ENCODE measurements around the gene ANK3. TPM values are rescaled to one million over a fixed set of nuclear protein-coding genes. Genes with fewer than 3 reads are reported as not detected.

Gene ANK3
- polyA plus RNA-seq, 1 experiment, result 0.13 TPM

GRCh38 chr10:60253484-60253883 lies 136.2 kb downstream of the ANK3 start:
- TF ChIP-seq CTCF (IDR thresholded peaks at IDR 0.05; ENCODE audit: insufficient read depth, low read depth, low read length), result no peak
- no peak overlapping the region for H3K4me3 ChIP-seq (ENCODE audit: low read depth, low read length)
- DNase-seq (ENCODE audit: low read depth), result no peak
- POLR2A ChIA-PET, result no interaction called here
- H3K36me3 ChIP-seq (ENCODE audit: control insufficient read depth, insufficient read depth, low read length), result no peaks in the 10 kb centered on the region
- no peaks in the 10 kb centered on the region for H3K27me3 ChIP-seq (ENCODE audit: control insufficient read depth, insufficient read depth, low read length)
- CTCF ChIA-PET, result no interaction called here

- H3K4me3 ChIP-seq (ENCODE audit: low read depth, low read length), result no peak overlapping the region
- H3K27me3 ChIP-seq (ENCODE audit: control insufficient read depth, insufficient read depth, low read length), result no peaks in the 10 kb centered on the region
- H3K36me3 ChIP-seq (ENCODE audit: control insufficient read depth, insufficient read depth, low read length), result no peaks in the 10 kb centered on the region
- no peak for DNase-seq (ENCODE audit: low read depth)
- TF ChIP-seq CTCF (IDR thresholded peaks at IDR 0.05; ENCODE audit: insufficient read depth, low read depth, low read length), result no peak
- ChIA-PET POLR2A (no interaction called here), CTCF (no interaction called here)
Measured at GRCh38 chr10:60252688-60253087, 137.0 kb downstream of the ANK3 start.

DNA sequence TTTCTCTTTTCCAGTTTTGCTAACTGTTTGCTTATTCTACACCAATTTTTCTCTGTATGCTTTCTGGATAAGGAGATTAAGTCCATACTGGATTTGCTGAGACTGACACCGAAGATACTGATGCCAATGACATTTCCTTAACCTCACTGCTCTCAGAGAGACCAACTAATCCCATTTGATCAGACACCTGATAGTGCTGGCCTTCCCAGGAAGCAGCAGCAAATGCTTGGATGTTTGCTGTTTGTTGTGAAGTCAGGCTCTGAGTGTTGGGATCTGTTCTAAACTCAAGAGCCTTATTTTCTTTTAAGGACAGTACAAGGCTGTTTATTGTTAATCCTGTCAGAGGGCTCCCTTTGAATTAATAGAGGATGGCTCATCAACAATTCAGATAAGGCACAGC lies 143.3 kb downstream of the ANK3 start:
- Histone ChIP-seq H3K4me3 (ENCODE audit: low read depth, low read length) (no peak overlapping the region), H3K27me3 (ENCODE audit: control insufficient read depth, insufficient read depth, low read length) (no peaks in the 10 kb centered on the region), H3K36me3 (ENCODE audit: control insufficient read depth, insufficient read depth, low read length) (no peaks in the 10 kb centered on the region)
- ChIA-PET POLR2A (interaction anchor here (0.7 kb wide), 1 partner anchor 13 kb away, joined by 7 read pairs; no protein-coding TSS in a partner anchor), CTCF (no interaction called here)
- TF ChIP-seq CTCF (IDR thresholded peaks at IDR 0.05; ENCODE audit: insufficient read depth, low read depth, low read length), result no peak
- DNase-seq (ENCODE audit: low read depth), result no peak

- POLR2A ChIA-PET, result no interaction called here
- no peak for TF ChIP-seq CTCF (IDR thresholded peaks at IDR 0.05; ENCODE audit: insufficient read depth, low read depth, low read length)
- CTCF ChIA-PET, result interaction anchor here (1.0 to 4.3 kb wide), 10 partner anchors 10 to 203 kb away, joined by 3 to 31 read pairs (median 4); no protein-coding TSS in a partner anchor
Measured at GRCh38 chr10:60239228-60239627, 150.4 kb downstream of the ANK3 start.

DNA sequence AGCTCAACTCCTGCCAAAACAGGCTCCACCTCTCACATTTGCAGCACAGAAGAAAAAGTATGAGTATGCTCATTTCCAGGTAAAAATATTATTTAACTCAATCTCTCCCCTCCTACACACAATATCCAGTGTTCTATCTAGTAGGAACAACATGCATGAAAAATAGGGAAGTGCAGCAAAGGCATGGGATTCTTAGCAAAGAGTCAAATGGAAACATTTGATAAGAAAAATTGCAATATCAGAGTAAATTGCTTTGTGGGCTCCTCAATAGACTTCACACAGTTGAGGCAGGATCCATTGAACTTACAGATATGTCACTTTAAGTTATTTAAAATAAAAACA lies 150.9 kb downstream of the ANK3 start:
- DNase-seq (ENCODE audit: low read depth), result no peak
- TF ChIP-seq CTCF (IDR thresholded peaks at IDR 0.05; ENCODE audit: insufficient read depth, low read depth, low read length), result no peak
- no peak overlapping the region for H3K4me3 ChIP-seq (ENCODE audit: low read depth, low read length)
- no peaks in the 10 kb centered on the region for H3K36me3 ChIP-seq (ENCODE audit: control insufficient read depth, insufficient read depth, low read length)
- POLR2A ChIA-PET, result no interaction called here
- H3K27me3 ChIP-seq (ENCODE audit: control insufficient read depth, insufficient read depth, low read length), result no peaks in the 10 kb centered on the region
- CTCF ChIA-PET, result interaction anchor here (0.5 to 4.3 kb wide), 13 partner anchors 9 to 203 kb away, joined by 3 to 31 read pairs (median 4); no protein-coding TSS in a partner anchor

More at GRCh38 chr10:60239228-60239627, 150.4 kb downstream of the ANK3 start:
- no peaks in the 10 kb centered on the region for H3K27me3 ChIP-seq (ENCODE audit: control insufficient read depth, insufficient read depth, low read length)
- DNase-seq (ENCODE audit: low read depth), result no peak
- no peaks in the 10 kb centered on the region for H3K36me3 ChIP-seq (ENCODE audit: control insufficient read depth, insufficient read depth, low read length)
- no peak overlapping the region for H3K4me3 ChIP-seq (ENCODE audit: low read depth, low read length)

All from BJ (cell line).